Measurements from ENCODE around the gene SYNGR2. TPM values are rescaled to one million over a fixed set of nuclear protein-coding genes. Genes with fewer than 3 reads are reported as not detected.

Gene SYNGR2
- total and polyA plus RNA-seq, 9 of the 15 experiments (the other 6 are each of a cell fraction or from before 2014, with no cell fraction given), result 1.4 to 173 (median 87.8) TPM

GRCh38 chr17:78125976-78126894 is 42.1 kb upstream of the SYNGR2 start:
- FAIRE-seq, result no peak
- peak overlapping the region; percentile 81 for H3K27ac ChIP-seq (ENCODE audit: extremely low read depth, low read depth, low read length)
- 87% methylated on average over 19 of the region's 25 CpGs for WGBS (ENCODE audit: insufficient coverage, low coverage, missing lambda C conversion rate)
- DNase-seq (ENCODE audit: extremely low read depth in 1 of 4, low spot score in 3 of 4), result peak in 1 of 4 experiments; percentile 10
- H3K9me1 ChIP-seq (ENCODE audit: control insufficient read depth, insufficient read depth, low read length), result no peaks in the 10 kb centered on the region
- no peak for ATAC-seq
- no peaks in the 10 kb centered on the region for H3K9me3 ChIP-seq (replicated peaks; ENCODE audit: control insufficient read depth, insufficient read depth, low read depth, low read length)
- CTCF ChIA-PET (ENCODE audit: low intra/inter-chr PET ratio), result no interaction called here
- BruUV-seq (replicated peaks), result no TSS peak
- POLR2A ChIA-PET, result interaction anchor here (0.7 to 2.2 kb wide), 4 partner anchors 9 to 948 kb away, joined by 3 to 14 read pairs (median 6); partner anchors contain the start of genes AFMID and TK1
- H3K36me3 ChIP-seq (ENCODE audit: control insufficient read depth, insufficient read depth, low read length), result peaks cover 59% of the 10 kb centered on the region
- intact Hi-C loops (cut with micrococcal nuclease) (loop anchor here (5.0 kb wide), 1 partner anchor 41 kb away; the partner anchor contains the start of gene SYNGR2), in situ Hi-C loops (cut with MboI) (no loop called here)
- no peaks in the 10 kb centered on the region for H3K27me3 ChIP-seq (ENCODE audit: control insufficient read depth in 2 of 2, insufficient read depth in 2 of 2, low read length in 2 of 2)
- H3K9ac ChIP-seq (ENCODE audit: insufficient read depth in 1 of 2, low read depth in 2 of 2, low read length in 2 of 2), result peak overlapping the region; percentile 82 to 95; a peak in 3 of 4 replicates
- H3K4me1 ChIP-seq (replicated peaks in 1 of 2; ENCODE audit: control insufficient read depth in 2 of 2, insufficient read depth in 2 of 2, low read length in 2 of 2), result peaks cover 29 to 85% of the 10 kb centered on the region in 2 experiments
- no peak for TF ChIP-seq FOXM1 (IDR thresholded peaks at IDR 0.05; ENCODE audit: low read depth)
- no peak for TF ChIP-seq FOXM1 (CRISPR knock-in tag; IDR thresholded peaks at IDR 0.05; ENCODE audit: low read depth)
- TF ChIP-seq RBFOX2 (IDR thresholded peaks at IDR 0.05; ENCODE audit: low read depth, low read length), result peak; percentile 10; the same call in 1 of the 2 replicates
- peak; percentile 10; the same call in 1 of the 2 replicates for TF ChIP-seq POLR2AphosphoS5 (IDR thresholded peaks at IDR 0.05; ENCODE audit: control insufficient read depth, insufficient read depth, low read depth, low read length)
- H4K20me1 ChIP-seq (replicated peaks; ENCODE audit: control insufficient read depth, insufficient read depth, low read length), result no peaks in the 10 kb centered on the region; the same call in 1 of the 2 replicates
- peak overlapping the region; percentile 98; the same call in 1 of the 2 replicates for H3K4me3 ChIP-seq
- peaks cover 89% of the 10 kb centered on the region for H3K79me2 ChIP-seq (ENCODE audit: control insufficient read depth, insufficient read depth, low read length)
- peak overlapping the region; percentile 81 for H3K4me2 ChIP-seq (ENCODE audit: insufficient read depth, low read length)
- no peak overlapping the region for H2AFZ ChIP-seq (ENCODE audit: low read depth, low read length)

Data from K562 (cell line).